ENCODE data around the gene CCDC177. TPM values are rescaled to one million over a fixed set of nuclear protein-coding genes. Genes with fewer than 3 reads are reported as not detected.

The CCDC177 gene
- total RNA-seq = 0.14 TPM in 1 of 2 replicates, not detected in the other

GRCh38 chr14:69574263-69574953 lies at the start of gene CCDC177:
TSS of gene CCDC177 (minus strand) at chr14:69574871. CDS start at chr14:69573622, 1,249 bp downstream.

GRCh38 chr14:69611172-69612013 lies 36.7 kb upstream of the CCDC177 start, which contains the start of gene SUSD6:
TSS of gene SUSD6 (plus strand) at chr14:69611596. CDS start at chr14:69658593, 46,997 bp downstream.

Other genes with a start within 250 kb of the CCDC177 start
- gene ERH, start 176.6 kb downstream of the CCDC177 start, total RNA-seq = 101 TPM in 2 replicates
- 62.9 and 77.8 TPM in 2 replicates for gene SLC39A9, start 176.2 kb downstream of the CCDC177 start, total RNA-seq
- gene PLEKHD1, start 90.1 kb downstream of the CCDC177 start, total RNA-seq = not detected in 2 replicates
- 12.5 and 15.3 TPM in 2 replicates for gene SUSD6, start 36.7 kb upstream of the CCDC177 start, total RNA-seq
- 104 and 121 TPM in 2 replicates for gene SRSF5, start 192.3 kb upstream of the CCDC177 start, total RNA-seq
- gene SLC10A1, start 222.4 kb upstream of the CCDC177 start, total RNA-seq = not detected in 2 replicates

Measured in airway epithelial cell (primary cell).